GM19238 (cell line): ENCODE results near the gene KCNH1.
A peak's percentile ranks its signal among the peaks of the same experiment; 100 is the strongest.
"Not testable (repeated sequence)": the region's sequence is repeated elsewhere in the genome, so short reads cannot be mapped to it uniquely, and the experiment has no call there.

ENCODE experiments used
- DNase-seq: peaks from one replicate; pipeline ENCODE4 v3.0.0; 2011; ENCODE audit warnings: low spot score; ENCODE audit not compliant: insufficient read length

The KCNH1 gene

GRCh38 chr1:211009944-211010343, 124.0 kb downstream of the KCNH1 start:
- no peak for DNase-seq

DNA sequence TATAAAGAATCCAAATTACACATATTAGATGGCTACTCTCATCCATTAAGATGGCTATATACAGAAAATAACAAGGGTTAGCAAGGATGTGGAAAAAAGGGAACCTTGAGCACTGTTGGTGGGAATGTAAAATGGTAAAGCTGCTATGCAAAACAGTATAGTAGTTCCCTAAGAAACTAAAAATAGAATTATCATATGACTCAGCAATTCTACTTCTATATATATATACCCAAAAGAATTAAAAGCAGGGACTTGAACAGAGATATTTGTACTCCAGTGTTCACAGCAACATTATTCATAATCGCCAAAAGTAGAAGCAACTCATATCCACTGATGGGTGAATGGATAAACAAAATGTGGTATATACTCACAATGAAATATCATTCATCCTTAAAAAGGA, 126.1 kb downstream of the KCNH1 start:
- no peak for DNase-seq

DNA sequence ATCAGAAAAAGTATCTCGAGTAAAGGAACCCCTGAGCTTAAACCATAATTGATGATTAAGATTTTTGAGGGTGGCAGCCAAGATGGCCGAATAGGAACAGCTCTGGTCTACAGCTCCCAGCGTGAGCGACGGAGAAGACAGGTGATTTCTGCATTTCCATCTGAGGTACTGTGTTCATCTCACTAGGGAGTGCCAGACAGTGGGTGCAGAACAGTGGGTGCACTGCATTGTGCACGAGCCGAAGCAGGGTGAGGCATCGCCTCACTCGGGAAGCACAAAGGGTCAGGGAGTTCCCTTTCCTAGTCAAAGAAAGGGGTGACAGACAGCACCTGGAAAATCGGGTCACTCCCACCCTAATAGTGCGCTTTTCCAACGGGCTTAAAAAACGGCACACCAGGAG, 138.0 kb downstream of the KCNH1 start:
- not testable (repeated sequence) for DNase-seq

- no peak for DNase-seq
Measured at GRCh38 chr1:210992837-210993236, 141.1 kb downstream of the KCNH1 start.

GRCh38 chr1:210989905-210990304, 144.0 kb downstream of the KCNH1 start:
- no peak for DNase-seq

GRCh38 chr1:210981490-210981889, 152.5 kb downstream of the KCNH1 start:
- no peak for DNase-seq

DNA sequence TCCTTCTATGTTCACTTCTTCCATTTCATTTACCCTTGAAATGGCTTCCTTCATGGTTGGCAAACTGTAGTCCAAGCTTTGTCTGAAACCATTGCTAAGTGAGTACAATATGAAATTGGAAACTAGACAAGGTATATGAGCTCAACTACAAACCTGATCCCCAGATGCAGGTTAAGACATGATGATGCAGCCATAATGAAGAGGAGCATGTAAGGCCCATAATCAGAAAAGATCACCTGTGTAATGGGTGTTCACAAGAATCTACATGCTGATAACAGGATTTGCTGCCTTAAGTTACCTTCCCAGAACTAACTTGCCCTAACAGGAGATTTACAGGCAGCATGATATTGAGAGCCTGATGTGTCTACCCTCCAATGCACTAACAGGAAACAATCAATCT, 153.9 kb downstream of the KCNH1 start:
- no peak for DNase-seq

GRCh38 chr1:210978974-210979354, 155.0 kb downstream of the KCNH1 start:
- no peak for DNase-seq

DNA sequence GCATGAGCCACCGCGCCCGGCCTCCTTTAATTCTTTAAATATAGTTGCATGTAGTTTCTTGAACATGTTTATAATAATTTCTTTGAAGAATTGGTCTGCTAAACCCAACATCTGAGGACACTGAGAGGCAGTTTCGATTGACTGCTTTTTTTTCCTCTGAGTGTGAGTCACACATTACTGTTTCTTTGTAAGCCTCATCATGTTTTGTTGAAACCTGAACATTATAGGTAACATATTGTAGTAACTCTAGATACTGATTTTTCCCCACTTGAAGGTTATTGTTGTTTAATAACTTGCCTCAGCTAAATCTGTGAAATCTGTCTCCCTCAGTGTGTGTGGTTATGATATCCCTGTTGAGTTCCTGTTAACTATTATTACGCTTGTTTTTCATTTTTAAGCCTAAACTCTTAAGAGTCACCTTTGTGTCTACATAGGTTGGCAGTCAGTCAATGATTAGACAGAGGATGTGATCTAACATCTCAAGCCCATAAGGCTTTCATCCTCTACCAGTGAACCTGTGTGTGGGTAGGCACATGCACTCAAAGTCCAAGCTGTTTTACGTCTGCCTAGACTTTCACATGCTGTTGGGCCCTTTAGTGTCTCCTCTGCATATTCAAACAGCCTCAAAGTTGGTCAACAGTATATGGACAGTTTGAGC, 155.5 kb downstream of the KCNH1 start:
- no peak for DNase-seq

DNA sequence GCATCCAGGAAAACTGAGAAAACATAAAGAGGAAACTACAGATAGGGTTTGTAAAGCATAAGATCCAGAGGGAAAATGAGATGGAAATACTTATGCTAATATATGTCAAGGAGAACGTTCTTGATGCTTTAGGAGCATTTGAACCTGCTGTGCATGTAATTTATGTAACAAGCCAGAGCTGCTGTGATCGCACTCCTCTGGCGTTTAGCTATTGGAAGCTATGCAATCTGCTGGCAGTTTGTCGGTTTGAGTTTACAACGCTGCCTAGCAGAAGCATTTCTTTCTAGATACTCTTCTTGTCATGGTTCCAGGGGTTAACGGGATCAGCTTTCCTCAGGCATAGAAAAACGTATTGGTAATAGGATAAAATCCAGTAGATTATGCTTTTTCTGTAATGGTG, 182.7 kb downstream of the KCNH1 start:
- DNase-seq, result no peak

DNA sequence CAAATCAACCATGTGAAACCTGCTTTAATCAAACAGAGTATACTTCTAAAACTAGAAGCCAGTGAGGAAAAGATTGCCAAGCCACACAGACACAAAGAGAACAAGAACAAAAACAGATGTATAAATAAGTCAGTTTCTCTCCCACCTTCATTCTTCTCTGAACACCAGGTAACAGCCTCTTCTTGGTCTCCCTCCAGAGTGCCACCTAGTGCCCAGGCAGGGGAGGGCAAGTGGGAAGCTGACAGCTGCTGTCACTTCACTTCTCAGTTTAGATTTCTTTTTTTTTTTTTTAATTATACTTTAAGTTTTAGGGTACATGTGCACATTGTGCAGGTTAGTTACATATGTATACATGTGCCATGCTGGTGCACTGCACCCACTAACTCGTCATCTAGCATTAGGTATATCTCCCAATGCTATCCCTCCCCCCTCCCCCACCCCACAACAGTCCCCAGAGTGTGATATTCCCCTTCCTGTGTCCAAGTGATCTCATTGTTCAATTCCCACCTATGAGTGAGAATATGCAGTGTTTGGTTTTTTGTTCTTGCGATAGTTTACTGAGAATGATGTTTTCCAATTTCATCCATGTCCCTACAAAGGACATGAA, 183.9 kb downstream of the KCNH1 start:
- peak; percentile 17 for DNase-seq

GRCh38 chr1:210949489-210949888, 184.5 kb downstream of the KCNH1 start:
- DNase-seq, result no peak

GRCh38 chr1:210949039-210949438, 184.9 kb downstream of the KCNH1 start:
- DNase-seq, result no peak

- no peak for DNase-seq
Measured at GRCh38 chr1:210944252-210944651, 189.7 kb downstream of the KCNH1 start.

GRCh38 chr1:210942513-210942912, 191.4 kb downstream of the KCNH1 start:
- no peak for DNase-seq

GRCh38 chr1:210940081-210940617, 193.8 kb downstream of the KCNH1 start:
- no peak for DNase-seq

GRCh38 chr1:210938416-210938925, 195.5 kb downstream of the KCNH1 start:
- DNase-seq, result no peak

GRCh38 chr1:210937846-210938245, 196.1 kb downstream of the KCNH1 start:
- DNase-seq, result no peak

DNA sequence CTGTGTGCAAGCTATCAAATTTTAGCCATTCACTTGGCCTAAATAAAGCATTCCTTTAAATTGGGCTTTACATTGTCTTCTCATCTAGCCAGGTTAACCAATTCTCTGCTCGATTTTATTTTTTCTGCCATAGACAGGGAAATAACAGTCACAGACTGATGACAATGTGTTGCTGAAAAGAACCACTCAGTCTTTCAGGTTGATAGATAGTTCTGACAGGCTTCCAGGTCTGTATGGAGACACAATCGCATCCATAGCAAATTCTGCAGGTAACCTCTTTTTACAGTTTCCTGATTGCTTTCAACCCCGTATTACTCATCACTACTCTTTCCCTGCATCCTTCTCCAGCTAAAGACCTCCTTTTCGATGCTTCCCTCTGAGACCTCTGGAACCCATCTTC, 198.0 kb downstream of the KCNH1 start:
- DNase-seq, result no peak

- no peak for DNase-seq
Measured at GRCh38 chr1:210932104-210932503, 201.8 kb downstream of the KCNH1 start.

GRCh38 chr1:210922666-210923065, 211.3 kb downstream of the KCNH1 start:
- DNase-seq, result no peak

- no peak for DNase-seq
Measured at GRCh38 chr1:210920716-210921694, 212.9 kb downstream of the KCNH1 start.
